ENCODE data around the gene GPR160.

The GPR160 gene

GRCh38 chr3:170049146-170050000 is 11.6 kb downstream of the GPR160 start:
- TF ChIP-seq EP300 (IDR thresholded peaks at IDR 0.05; ENCODE audit: borderline replicate concordance) (no peak), ZBTB7A (IDR thresholded peaks at IDR 0.05; ENCODE audit: low read depth) (no peak), TCF12 (IDR thresholded peaks at IDR 0.05; ENCODE audit: low read depth) (no peak), USF1 (IDR thresholded peaks at IDR 0.05) (no peak), YY1 (IDR thresholded peaks at IDR 0.05; ENCODE audit: low read depth) (no peak), RAD21 (IDR thresholded peaks at IDR 0.05; ENCODE audit: low read depth) (no peak), CEBPB (IDR thresholded peaks at IDR 0.05) (no peak), CREB1 (IDR thresholded peaks at IDR 0.05; ENCODE audit: low read depth) (no peak), EGR1 (IDR thresholded peaks at IDR 0.05) (no peak), MAX (IDR thresholded peaks at IDR 0.05) (no peak), TEAD4 (IDR thresholded peaks at IDR 0.05) (no peak), REST (IDR thresholded peaks at IDR 0.05; ENCODE audit: low read depth) (no peak), TAF1 (IDR thresholded peaks at IDR 0.05; ENCODE audit: low read depth) (no peak), NFIC (IDR thresholded peaks at IDR 0.05) (no peak), FOXM1 (IDR thresholded peaks at IDR 0.05; ENCODE audit: borderline replicate concordance, low read depth) (no peak)

GRCh38 chr3:170050753-170051152 is 13.0 kb downstream of the GPR160 start:
- TF ChIP-seq FOXM1 (IDR thresholded peaks at IDR 0.05; ENCODE audit: borderline replicate concordance, low read depth) (no peak), TAF1 (IDR thresholded peaks at IDR 0.05; ENCODE audit: low read depth) (no peak), TEAD4 (IDR thresholded peaks at IDR 0.05) (no peak), RAD21 (IDR thresholded peaks at IDR 0.05; ENCODE audit: low read depth) (no peak), CREB1 (IDR thresholded peaks at IDR 0.05; ENCODE audit: low read depth) (no peak), NFIC (IDR thresholded peaks at IDR 0.05) (no peak), ZBTB7A (IDR thresholded peaks at IDR 0.05; ENCODE audit: low read depth) (no peak)

GRCh38 chr3:170052398-170052797 is 14.6 kb downstream of the GPR160 start:
- TF ChIP-seq RAD21 (IDR thresholded peaks at IDR 0.05; ENCODE audit: low read depth) (no peak), CREB1 (IDR thresholded peaks at IDR 0.05; ENCODE audit: low read depth) (no peak), EGR1 (IDR thresholded peaks at IDR 0.05) (no peak), REST (IDR thresholded peaks at IDR 0.05; ENCODE audit: low read depth) (no peak), MAX (IDR thresholded peaks at IDR 0.05) (no peak), CEBPB (IDR thresholded peaks at IDR 0.05) (no peak), USF1 (IDR thresholded peaks at IDR 0.05) (no peak), TAF1 (IDR thresholded peaks at IDR 0.05; ENCODE audit: low read depth) (no peak), TCF12 (IDR thresholded peaks at IDR 0.05; ENCODE audit: low read depth) (no peak), FOXM1 (IDR thresholded peaks at IDR 0.05; ENCODE audit: borderline replicate concordance, low read depth) (no peak), EP300 (IDR thresholded peaks at IDR 0.05; ENCODE audit: borderline replicate concordance) (no peak), TEAD4 (IDR thresholded peaks at IDR 0.05) (no peak), NFIC (IDR thresholded peaks at IDR 0.05) (no peak), ZBTB7A (IDR thresholded peaks at IDR 0.05; ENCODE audit: low read depth) (no peak), YY1 (IDR thresholded peaks at IDR 0.05; ENCODE audit: low read depth) (no peak)

- no peak for TF ChIP-seq MAX (IDR thresholded peaks at IDR 0.05)
- no peak for TF ChIP-seq CREB1 (IDR thresholded peaks at IDR 0.05; ENCODE audit: low read depth)
- TF ChIP-seq EGR1 (IDR thresholded peaks at IDR 0.05): no peak
- TF ChIP-seq CEBPB (IDR thresholded peaks at IDR 0.05): no peak
- no peak for TF ChIP-seq NFIC (IDR thresholded peaks at IDR 0.05)
- no peak for TF ChIP-seq EP300 (IDR thresholded peaks at IDR 0.05; ENCODE audit: borderline replicate concordance)
- TF ChIP-seq RAD21 (IDR thresholded peaks at IDR 0.05; ENCODE audit: low read depth): peak; percentile 50; the same call in 1 of the 2 replicates
- no peak for TF ChIP-seq FOXM1 (IDR thresholded peaks at IDR 0.05; ENCODE audit: borderline replicate concordance, low read depth)
- no peak for TF ChIP-seq TEAD4 (IDR thresholded peaks at IDR 0.05)
These were observed 16.4 kb downstream of the GPR160 start for GRCh38 chr3:170054204-170054603.

GRCh38 chr3:170055209-170055608 is 17.4 kb downstream of the GPR160 start:
- no peak for TF ChIP-seq EGR1 (IDR thresholded peaks at IDR 0.05)
- no peak for TF ChIP-seq CREB1 (IDR thresholded peaks at IDR 0.05; ENCODE audit: low read depth)
- TF ChIP-seq CEBPB (IDR thresholded peaks at IDR 0.05): no peak
- TF ChIP-seq REST (IDR thresholded peaks at IDR 0.05; ENCODE audit: low read depth): no peak
- no peak for TF ChIP-seq TAF1 (IDR thresholded peaks at IDR 0.05; ENCODE audit: low read depth)
- TF ChIP-seq FOXM1 (IDR thresholded peaks at IDR 0.05; ENCODE audit: borderline replicate concordance, low read depth): no peak
